Activated CD4-positive, alpha-beta T cell treated with anti-CD3 and anti-CD28 coated beads for 24 hours (primary cell): ENCODE results near the gene RALGAPA2.

ENCODE experiments used
- DNase-seq, 2 donors: peaks; one replicate each; pipeline ENCODE4 v3.0.0-alpha.2; 2020; ENCODE audit warnings: low read depth in 2 of 2

The RALGAPA2 gene

GRCh38 chr20:20721489-20721888 lies 9.0 kb upstream of the RALGAPA2 start:
- DNase-seq = no peak

DNA sequence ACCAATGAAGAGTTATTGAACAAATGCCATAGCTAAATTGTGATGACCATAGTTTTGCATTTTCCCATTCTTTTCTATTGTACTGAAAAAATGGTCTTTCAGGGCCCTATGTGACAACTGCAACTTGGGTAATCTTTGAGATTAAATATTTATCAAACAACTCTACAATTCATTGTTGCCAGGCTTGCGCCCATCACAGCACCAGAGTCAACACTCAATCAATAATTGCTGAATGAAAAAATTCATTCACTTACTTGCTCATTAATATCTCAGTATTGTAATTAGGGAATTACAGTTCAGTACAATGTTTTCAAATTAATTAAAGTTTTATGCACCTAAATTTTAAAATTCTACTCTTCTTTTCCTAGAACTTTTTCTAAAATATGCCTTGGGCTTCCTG lies 7.7 kb upstream of the RALGAPA2 start:
- no peak for DNase-seq

DNA sequence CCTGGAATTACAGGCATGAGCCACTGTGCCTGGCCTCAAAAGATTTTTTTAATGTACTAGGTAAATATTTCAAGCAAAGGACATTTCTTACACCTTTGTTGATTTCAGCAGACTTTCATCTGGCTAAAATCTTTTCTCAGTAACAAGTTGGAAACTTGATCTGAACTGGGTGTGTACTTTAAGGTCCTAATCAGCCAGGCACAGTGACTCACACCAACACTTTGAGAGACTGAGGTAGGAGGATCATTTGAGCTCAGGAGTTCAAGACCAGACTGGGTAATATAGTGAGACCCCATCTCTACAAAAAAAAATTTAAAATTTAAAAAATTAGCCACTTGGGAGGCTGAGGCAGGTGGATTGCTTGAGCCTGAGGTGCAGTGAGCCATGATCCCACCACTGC lies 7.0 kb upstream of the RALGAPA2 start:
- no peak for DNase-seq

- DNase-seq = no peak
These were observed 861 bp upstream of the RALGAPA2 start for GRCh38 chr20:20713244-20713765.

DNA sequence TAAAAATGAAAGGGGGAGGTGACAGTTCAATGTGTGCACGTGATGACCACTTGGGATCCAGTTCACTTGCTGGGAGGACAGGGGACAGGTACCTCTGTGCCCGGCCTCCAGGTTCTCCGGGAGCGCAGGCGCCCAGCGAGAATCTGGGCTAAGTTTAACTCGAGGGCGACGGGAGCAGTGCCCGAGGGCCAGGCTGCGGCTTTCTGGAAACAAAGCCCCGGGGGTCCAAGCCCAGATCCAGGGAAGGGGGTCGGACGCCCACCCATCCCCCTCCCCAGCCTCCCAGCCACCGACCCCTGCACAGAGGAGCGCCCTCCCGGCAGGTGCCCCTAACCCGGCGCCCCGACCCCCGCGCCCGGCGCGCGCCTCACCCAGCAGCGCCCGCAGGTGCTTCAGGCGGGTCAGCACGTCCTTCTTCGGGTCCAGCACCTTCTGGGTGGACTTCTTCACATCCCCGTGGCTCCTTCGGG lies 405 bp downstream of the RALGAPA2 start:
- no peak for DNase-seq

DNA sequence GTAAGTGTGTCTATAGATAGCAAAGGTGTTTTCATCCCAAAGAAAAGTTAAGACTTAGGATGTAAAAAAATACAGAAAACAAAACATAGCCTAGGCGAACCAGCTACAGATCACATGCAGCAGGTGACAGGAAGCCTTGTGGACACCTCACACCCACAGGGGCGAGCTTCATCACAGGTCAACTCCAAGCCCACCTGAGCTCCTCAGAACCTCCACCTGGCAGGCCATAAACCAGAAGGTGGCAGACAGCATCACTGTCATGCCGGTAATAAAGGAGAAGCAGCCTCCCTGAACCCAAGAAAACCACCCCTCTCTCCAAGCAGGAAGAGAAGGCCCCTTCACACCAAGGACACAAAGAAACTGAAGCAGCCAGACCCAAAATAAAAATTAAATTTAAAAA lies 1.0 kb downstream of the RALGAPA2 start:
- DNase-seq = no peak

DNA sequence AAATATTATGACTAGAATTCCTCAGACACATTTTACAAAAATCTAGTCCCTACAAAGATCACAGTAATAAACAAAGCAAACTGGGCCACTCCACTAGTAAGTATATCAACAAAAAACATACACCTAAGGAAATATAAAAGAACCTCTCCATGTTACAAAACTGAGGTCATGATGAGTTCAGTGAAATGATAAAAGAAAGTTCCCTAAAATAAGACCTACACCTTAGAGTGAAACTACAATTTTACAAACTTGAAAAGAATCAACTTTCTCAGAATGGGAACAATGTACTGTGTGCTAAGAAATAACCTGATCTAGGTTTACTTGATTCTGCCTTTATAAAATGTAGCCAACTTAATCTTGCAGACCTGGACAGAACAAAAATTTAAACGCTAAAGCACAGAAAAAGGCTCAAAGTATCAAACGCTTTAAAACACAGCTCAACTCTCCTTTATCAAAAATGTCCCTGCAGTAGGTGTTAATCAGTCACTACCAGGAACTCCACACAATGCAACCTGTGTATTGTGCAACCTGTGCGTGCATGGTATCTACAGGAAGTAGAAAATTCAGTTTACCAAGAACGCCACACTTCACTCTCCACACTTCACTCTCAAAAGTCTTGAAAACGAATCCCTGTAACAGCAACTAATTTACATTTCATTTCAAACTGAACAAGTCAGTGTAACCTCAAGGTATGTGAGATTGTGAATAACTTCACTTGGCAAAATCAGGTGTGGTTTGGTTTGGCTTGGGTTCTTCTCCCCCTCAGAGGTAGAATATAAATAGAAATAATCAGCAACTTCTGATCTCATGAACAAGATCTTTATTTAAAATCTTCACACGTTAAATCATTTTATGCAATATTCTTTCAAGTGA lies 1.8 kb downstream of the RALGAPA2 start:
- DNase-seq = no peak

DNA sequence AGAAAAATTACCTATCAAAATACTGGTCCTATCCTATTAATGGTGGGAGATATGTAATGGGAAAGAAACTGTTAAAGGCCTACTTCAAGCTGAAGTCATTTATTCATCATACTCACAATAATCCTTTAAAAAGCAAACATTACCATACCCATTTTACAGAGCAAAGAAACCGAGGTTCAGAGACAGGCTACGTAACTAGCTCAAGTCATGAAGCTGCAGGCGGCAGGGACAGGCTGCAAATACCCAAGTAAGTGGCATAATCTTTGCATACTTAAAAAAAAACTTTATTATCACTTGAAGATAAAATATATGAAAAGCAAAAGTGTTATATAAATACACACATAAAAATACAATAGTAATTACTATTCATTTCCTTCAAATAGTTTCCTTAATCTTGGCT lies 2.6 kb downstream of the RALGAPA2 start:
- DNase-seq = no peak

GRCh38 chr20:20706285-20706684 lies 6.2 kb downstream of the RALGAPA2 start:
- no peak for DNase-seq

DNA sequence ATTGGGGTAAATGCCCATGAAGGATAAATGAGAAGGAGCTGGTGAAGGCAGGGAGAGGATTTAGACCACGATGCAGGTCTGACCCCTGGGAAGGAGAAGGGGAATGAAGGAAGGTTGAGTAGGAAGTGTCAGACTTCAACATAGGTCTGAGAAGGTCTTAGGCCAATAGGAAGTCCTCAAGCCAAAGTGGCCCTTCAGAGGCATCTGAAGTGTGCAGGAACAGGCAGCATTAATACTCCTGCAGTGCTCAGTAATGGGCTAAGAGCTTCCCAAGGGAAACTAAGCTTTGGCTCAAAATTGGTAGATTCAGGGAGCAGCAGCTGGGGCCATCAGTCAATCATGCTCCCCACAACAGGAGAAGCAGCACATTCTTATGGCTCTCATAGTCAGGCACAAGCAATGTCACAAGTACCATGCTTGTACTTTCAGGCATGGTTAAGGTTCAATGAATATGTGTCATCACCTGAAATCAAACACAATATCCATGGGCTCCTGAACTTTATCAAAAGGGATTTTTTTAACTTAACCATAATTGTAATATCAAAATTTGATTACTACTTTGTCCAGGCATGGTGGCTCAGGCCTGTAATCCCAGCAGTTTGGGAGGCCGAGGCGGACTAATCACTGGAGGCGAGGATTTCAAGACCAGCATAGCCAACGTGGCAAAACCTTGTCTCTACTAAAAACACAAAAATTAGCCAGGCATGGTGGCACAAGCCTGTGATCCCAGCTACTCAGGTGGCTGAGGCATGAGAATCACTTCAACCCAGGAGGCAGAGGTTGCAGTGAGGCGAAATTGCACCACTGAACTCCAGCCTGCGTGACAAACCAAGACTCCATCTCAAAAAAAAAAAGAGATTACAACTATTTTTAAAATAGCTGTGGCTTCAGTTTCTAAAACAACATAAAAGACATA lies 9.9 kb downstream of the RALGAPA2 start:
- no peak for DNase-seq

DNA sequence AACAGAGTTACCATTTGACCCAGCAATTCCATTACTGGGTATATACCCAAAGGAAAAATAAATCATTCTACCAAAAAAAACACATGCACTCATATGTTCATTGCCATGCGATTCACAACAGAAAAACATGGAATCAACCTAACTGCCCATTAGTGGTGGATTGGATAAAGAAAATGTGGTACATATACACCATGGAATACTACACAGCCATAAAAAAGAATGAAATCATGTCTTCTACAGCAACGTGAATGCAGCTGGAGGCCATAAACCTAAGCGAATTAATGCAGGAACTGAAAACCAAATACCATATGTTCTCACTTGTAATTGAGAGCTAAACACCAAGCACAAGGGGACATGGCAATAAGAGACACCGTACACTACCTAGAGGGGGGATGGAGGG lies 12.5 kb downstream of the RALGAPA2 start:
- no peak for DNase-seq

DNA sequence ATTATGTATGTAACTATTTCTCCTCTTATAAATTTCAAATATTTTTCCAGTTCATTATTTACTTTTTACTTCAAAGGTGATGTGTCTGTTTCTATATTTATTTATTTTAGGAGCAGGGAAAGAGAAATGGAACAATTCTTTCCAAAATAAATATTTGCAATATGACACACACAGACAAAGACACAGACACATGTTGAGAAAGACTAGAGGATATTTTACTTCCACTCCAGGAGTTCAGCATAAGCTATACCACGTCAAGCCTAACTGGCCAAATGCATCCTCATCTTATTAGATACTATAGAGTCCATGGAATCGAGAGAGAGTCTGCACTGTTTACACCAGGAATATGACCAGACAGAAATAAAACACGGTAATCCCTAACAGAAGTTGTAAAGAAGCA lies 13.3 kb downstream of the RALGAPA2 start:
- DNase-seq = no peak

GRCh38 chr20:20697325-20697845 lies 15.1 kb downstream of the RALGAPA2 start:
- no peak for DNase-seq

- DNase-seq = no peak
These were observed 17.1 kb downstream of the RALGAPA2 start for GRCh38 chr20:20695250-20695816.

DNA sequence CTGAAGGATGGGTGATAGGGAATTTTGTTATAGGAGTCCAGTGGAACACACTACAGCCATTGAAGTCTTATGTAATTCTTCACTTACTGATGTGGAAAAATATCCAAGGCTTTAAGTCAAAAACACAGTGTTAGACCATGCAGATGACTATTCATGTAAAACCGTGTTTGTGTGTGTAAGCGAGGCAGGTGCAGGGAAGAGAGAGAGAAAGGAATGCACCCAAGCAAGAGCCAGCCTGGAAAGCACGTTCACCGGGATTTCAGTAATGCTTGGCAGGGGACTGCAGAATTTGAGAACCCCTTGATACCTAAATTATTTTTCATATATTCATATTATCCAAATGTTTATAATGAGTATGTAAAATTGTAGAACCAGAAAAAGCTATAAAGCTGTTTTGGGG lies 17.9 kb downstream of the RALGAPA2 start:
- DNase-seq = no peak

DNA sequence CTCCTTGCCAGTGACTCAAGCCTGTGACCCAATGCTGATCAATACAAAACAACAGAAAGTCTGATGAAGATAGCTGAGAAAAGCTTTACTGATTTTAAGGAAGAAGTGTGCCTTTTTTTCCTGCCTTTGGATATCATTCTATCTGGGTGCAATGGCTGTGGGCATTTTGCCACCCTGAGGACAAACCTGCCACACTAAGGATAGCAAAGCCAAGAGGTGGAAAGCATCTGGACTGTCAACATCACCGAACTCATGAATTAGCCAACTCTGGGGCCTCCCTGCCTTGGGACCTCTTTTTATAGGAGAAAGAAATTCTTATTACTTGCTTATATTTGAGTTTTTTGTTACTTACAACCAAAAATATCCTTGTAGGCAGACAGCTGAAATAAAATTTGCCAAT lies 19.9 kb downstream of the RALGAPA2 start:
- DNase-seq = no peak

GRCh38 chr20:20691477-20692235 lies 20.8 kb downstream of the RALGAPA2 start:
- DNase-seq = no peak

DNA sequence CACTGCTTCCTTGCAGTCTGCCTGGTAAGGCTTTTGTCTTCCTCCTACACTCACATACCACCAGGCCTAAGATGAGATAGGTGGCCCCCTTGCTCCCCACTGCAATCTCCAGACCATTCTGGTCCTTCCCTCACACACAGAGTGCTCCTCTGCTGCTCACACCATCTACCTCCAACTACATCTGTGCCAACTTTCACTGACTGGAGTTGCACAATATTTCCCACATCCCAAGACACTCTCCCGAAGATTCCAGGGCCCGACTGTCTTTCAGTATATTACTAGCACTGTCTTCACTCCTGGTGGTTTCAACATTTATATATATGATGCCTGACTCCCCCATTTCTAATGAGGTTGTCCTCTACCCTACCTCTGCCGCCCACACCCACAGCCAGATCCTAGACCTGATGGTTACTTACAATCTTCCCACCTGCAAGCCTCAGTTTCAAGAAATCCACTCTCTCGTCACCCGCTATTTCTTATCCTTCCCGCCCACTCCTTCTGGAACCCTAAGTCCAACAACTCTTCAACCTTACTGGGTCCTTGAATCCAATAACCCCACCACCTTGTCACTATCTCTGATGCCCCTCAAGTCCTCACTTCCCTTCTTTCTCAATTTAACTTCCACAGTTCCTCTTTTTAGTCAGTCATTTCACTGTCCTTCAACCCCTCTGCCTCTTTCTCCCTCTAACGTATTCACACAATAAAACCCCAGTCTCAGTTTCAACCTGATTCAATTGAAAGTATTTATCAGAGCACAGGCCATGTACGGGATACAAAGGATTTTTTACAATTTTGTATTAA lies 21.6 kb downstream of the RALGAPA2 start:
- DNase-seq = no peak

DNA sequence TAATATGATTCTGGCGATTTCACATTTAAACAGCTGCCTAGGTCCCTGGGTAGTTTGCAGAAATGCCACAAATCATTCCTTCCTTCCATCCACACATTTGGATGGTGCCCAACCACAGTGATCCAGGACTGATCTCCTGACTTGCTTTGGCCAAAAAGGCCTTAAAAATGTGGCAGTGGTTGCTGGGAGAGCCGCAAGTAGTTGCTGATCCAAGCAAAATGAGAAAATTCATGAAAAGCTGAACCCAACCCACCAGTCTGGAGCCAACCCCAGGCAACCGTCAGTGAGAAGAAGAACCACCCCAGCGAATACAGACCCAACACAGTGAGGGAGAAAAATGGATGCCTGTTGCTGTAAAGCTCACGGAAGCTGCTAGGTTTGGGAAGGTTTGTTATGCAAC lies 25.1 kb downstream of the RALGAPA2 start:
- no peak for DNase-seq

DNA sequence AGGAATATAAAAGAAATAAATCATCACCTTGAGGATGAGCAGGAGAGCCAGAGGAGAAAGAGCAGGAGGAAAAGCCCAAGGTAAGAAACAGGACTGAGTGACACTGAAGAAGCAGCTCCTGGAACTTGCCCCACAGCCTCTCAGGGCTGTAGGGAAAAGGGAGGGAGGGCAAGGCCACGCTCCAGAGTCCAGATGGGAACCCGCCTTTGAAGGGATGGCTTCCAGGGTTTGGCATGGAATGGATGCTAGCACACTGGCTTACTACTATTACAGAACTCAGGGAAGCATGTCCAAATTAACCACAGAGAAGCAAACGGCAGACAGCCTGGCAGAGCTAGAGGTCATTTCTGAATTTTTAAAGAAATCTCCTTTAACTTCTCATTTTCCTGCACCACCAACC lies 26.8 kb downstream of the RALGAPA2 start:
- no peak for DNase-seq
